ENCODE measurements around the gene ZBTB45.

DNA sequence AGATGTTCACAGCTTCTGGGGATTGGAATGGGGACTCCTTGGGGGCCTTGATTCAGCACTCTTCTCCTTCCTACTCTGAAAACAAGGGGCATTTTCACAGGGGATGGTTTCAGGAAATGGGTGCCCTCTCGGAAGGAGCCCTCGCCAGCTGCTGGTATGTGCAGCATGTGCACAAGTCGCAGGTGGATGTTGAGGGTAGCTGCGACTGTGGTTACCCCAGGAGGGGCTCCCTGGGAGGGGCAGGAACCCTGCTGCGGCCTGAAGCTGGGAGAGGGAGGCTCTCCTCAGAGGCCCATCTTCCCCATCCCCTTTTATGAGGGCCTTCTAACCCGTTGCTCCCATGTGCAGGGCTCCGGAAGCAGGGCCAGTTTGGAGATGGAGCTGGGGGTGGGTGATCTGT is 37.2 kb downstream of the ZBTB45 start:
- TF ChIP-seq CTCF (conservative IDR thresholded peaks at IDR 0.05; ENCODE audit: low read length) (no peak), EZH2phosphoT487 (IDR thresholded peaks at IDR 0.05; ENCODE audit: borderline replicate concordance) (no peak)
